HG03432 (cell line): ENCODE results near the gene TNFRSF18.
"Not testable (repeated sequence)": the region's sequence is repeated elsewhere in the genome, so short reads cannot be mapped to it uniquely, and the experiment has no call there.

Experiments
- ATAC-seq: cut with Tn5 transposase; IDR thresholded peaks from one replicate; pipeline ENCODE4 v1.9.1; 2021; ENCODE audit warnings: mild to moderate bottlenecking, moderate library complexity; ENCODE audit not compliant: unreplicated experiment

Gene TNFRSF18

DNA sequence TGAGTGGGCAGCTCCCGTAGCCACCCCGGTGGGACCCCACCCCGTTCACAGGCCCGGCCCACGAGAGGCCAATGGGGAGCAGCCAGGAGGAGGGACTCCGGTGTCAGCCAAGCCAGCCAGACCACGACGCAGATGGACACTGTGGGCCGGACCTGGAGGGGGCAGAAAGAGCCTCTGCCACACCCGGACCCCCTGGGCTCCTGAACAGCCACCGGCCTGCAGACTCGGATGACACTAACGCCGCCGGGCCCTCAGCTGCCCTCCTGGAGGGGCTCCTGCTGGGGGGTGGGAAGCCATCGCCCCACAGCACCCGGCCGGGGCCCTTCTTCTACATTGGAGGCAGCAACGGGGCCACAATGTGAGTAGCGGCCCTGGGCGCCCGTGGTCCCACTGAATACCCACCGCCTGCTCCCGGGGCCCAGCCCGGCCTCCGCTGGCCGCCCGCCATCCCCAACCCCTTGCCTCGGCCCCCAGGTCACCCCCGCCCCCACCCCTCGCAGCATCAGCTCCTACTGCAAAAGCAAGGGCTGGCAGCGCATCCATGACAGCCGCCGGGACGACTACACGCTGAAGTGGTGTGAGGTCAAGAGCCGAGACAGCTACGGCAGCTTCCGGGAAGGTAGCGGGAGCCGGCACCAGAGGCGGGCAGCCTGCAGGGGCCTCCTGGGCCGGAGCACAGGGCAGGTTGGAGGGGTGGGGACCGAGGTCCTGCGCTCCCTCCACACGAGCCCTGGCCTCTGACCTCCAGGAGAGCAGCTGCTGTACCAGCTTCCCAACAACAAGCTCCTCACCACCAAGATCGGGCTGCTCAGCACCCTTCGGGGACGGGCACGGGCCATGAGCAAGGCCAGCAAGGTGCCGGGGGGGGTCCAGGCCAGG, 26.2 kb downstream of the TNFRSF18 start:
- no peak for ATAC-seq

DNA sequence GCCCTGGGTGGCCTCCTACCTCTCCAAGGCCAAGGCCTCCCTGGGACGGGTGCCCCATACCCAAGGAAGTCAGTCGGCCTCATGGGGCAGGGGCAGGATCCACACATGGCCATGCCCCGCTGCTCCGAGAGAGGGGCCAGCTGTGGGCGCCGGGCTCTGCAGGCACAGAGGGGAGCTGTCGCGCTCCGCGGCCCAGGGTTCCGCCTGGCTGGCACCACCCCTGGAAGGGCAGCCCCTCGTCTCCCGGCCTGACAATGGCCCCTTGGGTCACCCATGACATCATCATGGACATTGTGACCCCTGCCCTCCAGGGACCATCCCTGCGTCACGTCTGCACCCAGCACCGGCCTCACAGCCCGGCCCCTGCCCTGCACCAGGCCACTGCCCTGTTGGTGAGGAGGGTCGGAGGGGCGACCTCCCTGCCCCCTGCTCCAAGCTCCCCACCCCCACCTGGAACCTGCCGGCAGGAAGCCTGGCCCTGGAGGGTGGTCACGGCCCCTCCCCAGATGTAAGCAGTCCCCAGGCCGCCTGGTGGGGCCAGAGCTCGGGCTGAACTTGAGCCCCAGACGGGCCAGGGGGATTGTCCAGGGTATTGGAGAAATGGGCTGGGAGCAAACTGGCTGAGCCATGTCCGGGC, 26.9 kb downstream of the TNFRSF18 start:
- no peak for ATAC-seq

DNA sequence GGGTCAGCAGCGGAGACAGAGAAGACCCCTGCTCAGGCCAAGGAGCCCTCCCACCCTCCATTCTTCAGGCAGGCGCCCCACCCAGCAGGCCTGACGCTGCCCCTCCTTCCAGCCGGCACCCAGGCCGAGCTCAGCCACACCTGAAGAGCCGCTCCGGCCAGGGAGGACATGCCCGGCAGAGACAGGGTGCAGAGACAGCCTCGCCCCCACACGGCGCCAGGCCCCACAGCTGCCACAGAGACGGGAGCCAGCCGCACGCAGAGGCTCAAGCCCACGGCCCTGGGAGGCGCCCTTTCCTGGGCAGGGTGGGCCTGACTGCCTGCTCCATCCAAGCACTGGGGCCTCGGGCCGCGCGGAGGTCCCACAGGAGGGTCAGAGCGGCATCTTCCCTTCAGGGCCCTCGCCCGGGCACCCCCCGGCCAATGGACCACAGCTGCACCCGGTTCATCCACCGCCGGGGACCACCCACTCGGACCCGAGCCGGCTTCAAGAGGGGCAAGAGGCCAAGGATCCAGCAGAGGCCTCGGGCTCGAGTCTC, 27.5 kb downstream of the TNFRSF18 start:
- ATAC-seq: no peak

DNA sequence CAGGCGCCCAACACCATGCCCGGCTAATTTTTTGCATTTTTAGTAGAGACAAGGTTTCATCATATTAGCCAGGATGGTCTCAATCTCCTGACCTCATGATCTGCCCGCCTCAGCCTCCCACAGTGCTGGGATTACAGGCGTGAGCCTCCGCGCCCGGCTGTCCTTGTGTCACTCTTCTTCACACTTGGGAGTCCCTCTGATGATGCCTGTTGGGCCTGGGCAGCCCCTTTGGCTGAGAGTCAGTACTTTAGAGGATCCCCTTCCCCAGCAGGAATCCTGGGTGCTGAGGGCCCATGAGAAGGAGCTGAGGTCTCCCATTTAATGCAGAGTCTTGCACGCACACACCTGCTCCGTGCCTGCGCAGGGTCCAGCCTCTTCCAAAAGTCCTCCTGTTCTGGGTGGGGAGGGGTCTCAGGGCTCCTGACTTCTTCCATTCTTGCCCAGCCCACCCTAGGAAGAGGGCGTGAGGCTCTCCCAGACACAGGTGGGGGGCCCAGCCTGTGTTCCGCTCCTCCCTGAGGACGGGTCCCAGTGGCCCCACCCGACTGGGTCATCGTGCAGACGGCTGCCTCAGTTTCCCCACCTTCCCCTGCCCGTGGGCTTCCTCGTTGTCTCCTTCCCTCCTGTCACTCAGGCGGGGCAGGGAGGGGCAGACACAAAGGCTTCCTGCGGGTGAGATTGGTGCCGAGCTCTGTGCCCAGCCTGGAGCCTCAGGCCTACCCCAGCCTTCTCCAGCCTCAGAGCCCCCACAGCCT, 28.8 kb downstream of the TNFRSF18 start:
- no peak for ATAC-seq

DNA sequence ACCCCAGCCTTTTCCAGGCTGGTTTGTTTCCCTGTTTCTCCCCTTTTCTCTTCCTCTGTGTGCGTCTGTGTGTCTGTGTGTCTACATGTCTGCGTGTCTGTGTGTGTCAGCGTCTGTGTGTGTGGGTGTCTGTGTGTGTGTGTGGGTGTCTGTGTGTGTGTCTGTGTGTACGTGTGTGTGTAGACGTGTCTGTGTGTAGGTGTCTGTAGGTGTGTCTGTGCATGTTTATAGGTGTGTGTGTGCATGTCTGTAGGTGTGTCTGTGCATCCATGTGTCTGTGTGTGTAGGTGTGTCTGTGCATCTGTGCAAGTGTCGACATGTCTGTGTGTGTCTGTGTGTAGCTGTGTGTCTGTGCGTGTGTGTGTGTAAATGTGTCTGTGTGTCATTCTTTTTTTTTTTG, 29.5 kb downstream of the TNFRSF18 start:
- no peak for ATAC-seq

DNA sequence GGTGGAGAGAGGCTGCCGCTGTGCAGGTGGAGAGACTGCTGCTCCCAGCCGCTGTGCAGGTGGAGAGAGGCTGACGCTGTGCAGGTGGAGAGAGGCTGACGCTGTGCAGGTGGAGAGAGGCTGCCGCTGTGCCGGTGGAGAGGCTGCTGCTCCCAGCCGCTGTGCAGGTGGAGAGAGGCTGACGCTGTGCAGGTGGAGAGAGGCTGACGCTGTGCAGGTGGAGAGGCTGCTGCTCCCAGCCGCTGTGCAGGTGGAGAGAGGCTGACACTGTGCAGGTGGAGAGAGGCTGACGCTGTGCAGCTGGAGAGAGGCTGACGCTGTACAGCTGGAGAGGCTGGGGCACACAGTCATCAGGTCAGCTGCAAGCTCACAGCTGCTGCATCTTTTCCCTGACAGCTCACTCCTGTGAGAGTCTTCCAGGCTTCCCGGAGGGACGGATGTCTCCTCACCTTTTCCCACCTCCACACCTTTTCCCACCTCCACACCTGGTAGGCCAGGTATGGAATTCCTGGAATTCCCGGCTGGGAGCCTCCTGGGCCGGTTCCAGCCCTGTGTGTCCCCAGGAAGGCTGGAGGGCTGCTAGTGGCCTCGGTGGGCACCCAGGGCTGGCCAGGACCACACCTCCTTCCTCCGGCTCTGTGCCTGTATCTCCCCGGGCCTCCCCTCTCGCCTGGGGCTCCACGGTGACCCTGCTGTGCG, 30.2 kb downstream of the TNFRSF18 start:
- not testable (repeated sequence) for ATAC-seq

DNA sequence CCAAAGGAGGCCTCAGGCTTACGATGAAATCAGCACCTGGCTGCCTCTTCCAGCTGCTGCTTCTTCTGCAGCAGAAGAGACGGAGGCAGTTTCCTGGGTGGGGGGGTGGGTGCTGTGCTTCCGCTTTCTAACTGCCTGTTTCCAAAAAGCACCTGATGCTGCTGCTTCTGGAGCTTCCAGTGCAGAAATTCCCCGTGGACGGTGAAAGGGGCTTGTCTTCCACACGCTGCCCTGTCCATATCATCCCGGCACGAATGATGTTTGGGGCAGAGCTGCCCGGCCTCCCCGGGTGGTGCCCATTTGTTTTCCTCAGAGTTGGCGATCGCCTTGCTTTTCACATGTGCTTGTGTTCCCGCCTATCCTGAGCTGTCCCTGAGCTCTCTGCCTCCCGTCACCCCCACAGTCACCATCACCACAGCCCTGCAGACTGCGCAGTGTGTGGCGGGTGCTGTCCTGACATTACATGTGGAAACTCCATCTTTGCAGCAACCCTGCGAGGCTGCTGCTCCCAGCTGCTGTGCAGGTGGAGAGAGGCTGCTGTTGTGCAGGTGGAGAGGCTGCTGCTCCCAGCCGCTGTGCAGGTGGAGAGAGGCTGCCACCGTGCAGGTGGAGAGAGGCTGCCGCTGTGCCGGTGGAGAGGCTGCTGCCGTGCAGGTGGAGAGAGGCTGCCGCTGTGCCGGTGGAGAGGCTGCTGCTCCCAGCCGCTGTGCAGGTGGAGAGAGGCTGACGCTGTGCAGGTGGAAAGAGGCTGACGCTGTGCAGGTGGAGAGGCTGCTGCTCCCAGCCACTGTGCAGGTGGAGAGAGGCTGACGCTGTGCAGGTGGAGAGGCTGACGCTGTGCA, 30.9 kb downstream of the TNFRSF18 start:
- no peak for ATAC-seq

DNA sequence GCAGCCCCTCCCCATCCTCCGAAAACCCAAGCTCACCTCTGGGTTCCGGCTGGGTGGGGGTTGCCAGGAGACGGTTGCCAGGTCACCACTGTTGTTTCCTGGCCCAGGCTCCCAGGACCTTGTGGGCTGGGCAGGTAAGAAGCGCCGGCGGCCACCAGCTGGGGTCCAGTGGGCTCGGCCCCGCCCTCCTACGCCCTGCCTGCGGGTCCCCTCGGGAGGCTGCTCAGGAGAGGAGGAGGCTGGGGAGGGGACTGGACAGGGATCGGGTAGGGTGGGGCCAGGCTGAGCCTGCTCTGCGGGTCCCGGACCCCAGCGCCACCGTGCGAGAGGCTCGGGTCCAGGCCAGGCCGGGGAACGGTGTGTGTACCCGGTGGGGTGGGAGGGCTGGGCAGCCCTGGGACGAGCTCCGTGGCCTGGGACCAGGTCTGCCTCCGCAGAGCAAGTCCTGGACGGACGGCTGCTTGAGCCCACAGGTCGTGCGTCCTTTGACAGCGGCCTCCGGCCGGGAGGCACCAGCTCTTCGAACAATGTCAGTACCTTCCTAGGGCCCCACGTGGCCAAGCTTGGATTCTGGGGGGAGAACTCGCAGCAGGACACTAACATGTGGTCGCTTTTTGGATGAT, 32.5 kb downstream of the TNFRSF18 start, which contains the start of gene TTLL10:
TSS of gene TTLL10 (plus strand) at position 88 of the 623 bp plus-strand sequence. CDS start 5,336 bp downstream, outside the sequence.
- ATAC-seq: no peak

DNA sequence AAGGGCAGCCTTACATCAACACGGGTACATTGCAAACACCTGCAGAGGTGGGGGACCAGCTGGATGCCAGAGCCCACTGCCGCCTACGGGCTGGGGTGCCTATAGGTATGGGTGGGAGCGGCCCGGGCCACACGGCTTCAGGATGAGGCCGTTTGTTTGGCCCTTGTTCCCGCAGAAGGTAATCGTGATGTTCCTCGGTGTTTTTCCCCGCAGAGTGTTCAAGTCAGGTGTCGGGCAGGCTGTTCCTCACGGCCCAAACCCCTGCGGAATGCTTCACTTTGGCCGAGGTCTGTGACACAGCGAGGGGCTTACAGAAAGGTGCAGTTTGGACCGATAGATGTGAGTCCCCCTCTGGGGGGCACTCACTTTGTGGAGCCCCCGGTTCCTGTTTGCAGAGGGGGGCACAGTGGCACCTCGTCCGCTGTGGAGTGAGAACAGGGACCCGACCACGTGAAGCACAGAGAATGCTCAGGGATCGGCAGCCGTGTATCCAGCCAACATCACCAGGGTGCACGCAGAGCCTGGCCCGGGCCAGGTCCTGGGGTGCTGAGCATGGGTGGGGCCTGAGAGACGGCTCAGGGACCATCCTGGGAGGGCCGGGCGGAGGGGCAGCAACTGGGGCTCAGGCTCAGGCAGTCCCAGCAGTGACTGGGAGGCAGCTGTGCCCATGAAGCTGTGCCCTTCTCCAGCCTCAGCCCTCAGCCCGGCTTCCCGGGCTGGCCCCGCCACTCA, 33.2 kb downstream of the TNFRSF18 start:
- no peak for ATAC-seq

DNA sequence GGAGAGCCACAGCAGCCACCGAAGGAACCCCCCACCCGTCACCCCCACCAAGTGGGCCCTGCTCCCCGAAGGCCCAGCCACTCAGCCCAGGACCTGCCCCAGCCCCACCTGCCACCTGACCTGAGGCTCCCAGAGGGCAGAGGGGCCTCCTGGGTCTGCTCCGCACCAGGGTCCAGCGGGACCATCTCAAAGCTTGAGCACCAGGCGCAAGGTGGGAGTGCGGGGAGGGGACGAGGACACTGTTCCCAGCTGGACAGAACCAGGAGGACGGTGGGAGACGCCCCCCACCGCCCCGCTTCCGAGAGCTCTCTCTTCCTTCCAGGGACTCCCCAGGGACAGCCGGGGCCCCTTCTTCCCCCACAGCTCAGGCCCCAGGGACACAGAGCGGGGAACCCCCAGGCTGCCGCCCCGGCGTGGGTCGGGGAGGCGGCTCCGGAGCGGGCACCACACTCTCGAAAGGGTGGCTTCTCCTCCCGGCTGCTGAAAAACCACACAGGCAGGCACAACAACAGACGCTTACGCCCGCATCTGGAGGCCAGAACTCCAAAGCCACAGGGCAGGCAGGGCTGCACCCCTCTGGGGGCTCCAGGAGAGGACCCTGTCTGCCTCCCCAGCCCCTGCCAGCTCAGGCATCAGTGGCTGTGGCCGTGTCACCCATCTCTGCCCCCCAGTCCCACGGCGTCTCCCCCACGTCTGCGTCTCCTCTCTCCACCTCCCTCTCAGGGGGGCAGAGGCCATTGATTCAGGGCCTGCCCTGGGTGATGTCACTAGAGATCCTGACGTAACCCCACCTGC, 34.6 kb downstream of the TNFRSF18 start:
- ATAC-seq: peak; percentile 54

DNA sequence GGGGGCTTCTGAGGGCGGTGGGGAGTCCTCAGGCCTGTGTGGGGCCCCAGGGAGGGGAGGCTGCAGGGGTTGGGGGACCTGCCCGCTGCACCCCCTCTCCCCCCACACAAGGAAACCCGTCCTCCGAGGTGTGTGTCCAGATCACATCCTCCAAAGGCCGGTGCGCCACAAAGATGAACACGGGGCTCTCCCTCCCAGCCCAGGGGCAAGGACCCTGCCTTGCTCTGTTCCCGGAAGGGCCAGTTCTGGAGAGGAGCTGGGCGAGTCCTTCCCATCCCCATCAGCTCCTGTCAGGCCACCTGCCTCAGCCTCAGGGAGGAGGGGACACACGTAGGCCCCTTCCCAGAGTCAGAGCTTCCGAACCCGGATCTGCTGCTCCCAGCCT, 35.2 kb downstream of the TNFRSF18 start:
- no peak for ATAC-seq

DNA sequence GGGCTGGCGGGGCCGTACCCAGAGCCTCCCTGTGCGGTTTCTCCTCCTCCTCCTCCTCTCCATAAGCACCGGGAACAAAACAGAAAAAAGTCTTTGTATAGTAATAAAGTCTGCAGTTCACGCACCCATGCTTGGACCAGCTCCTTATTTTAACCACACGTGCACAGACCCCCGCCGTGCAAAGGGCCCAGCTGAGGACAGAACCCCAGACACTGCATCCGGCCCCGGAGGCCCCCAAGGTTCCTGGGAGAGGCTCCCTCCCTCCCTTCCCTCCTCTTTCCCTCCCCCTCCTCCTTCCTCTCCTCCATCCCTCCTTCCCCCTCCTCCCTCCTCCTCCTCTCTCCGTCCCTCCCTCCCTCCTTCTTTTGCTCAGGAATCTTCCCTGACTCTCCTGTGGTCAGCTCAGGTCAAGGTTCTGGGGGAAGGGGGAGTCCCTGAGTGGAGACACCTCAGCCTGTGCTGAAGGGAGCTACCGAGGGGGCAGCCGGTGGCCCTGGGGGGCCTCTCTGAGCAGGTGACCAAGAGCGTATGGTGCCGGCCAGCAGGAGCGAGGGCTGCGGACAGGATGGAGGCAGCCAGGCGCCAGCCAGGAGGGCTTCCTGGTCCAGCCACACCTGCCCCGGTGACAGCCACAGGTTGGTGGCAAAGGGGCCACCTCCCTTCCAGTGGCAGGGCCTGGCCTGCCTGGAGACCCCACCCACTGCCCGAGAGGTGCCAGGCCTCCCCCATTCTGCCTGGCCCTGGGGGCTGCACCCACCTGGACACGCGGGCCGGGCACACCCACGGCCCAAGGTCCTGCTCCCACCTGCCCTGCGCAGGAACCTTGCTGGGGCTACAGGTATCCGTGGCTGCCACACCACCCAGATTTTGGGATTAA, 35.9 kb downstream of the TNFRSF18 start:
- no peak for ATAC-seq

DNA sequence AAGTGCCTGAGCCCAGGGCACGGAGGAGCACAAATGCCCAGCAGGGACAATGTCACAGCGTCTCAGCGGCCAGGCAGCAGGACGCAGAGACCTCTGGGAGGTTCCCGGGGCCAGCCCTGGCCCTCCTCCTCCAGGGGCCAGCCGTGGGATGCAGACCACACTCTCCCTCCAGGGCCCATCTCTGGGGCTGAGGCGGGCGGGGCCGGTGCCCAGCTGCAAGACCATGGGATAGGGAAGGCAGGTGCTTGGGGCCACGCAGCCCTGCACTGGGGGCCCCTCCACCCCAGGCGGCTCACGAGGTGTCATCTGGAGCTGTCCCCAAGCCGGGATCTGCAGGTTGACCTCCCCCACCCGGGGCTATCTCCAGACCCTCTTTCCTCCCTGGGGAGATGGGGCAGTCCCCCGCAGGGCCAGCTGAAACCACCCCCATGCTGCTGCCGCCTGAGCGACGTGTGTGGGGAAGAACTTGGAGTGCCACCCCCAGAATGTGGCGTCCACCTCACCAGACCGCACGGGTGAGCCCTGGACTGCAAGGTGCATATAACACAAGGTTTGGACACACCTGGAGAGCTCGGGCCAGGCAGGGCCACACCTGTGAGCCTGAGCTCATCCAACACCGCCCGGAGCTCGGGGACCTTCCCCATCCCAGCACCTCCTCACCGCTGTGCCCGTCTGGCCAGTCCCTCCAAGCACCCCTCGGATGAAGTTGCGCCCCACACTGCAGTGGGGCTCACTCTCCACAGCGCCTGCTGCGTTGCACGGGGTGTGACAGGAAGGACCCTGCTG, 36.8 kb downstream of the TNFRSF18 start:
- no peak for ATAC-seq

DNA sequence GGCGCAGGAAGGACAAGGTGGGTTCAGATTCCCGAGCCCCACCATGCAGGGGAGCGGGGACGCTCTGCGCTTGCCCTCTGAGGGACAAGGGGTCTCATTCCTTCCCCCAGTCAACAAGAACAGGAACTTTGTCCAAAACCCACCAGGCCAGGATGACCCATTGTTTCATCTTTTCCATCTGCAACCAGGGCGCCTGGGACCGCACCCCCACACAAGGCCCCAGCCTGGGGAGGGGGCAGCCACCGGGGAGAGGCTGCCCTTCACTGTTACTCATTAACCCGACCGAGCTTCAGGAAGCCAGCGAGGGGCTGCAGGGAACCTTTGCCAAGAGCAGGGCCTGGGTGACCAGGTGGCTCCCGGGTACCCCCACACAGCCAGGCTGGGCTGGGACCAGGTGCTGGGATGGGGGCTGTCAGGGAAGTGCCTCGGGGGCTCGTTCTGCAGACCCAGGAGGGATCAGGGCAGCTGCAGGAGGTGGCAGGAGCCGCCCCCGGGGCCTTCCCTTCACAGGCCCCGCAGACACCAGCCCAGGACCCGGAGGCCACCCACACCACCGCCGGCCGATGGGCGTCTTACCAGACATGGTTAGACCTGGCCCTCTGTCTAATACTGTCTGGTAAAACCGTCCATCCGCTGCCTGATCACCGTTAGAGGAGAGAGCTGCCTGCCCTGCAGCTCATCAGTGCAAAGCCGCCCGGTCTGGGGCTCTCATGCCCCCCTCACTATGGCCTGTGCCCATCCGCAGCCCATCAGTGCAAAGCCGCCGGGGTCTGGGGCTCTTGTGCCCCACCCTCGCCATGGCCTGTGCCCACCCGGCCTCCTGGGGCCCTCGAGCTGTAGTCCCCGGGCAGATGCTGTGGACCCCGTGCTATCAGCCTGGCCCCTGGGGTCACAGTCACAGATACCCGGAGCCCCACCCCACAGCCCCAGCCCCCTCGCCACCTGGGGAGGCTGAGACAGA, 37.7 kb downstream of the TNFRSF18 start:
- no peak for ATAC-seq
